Keratinocyte (primary cell): ENCODE data around the gene TP63. TPM values are rescaled to one million over a fixed set of nuclear protein-coding genes. Genes with fewer than 3 reads are reported as not detected.

ENCODE experiments used
- DNase-seq: peaks from one replicate; pipeline ENCODE4 v3.0.0-alpha.2; 2011; ENCODE audit warnings: low read depth, missing footprints, low spot score
- FAIRE-seq: peaks from 2 replicates; lab custom pipeline; 2011; peaks lifted over from hg19 to GRCh38; lab: Jason Lieb, UNC
- H2AFZ ChIP-seq: 2 replicates; pipeline ENCODE4 v1.6.0; 2012; ENCODE audit warnings: low read length, control low read depth, inconsistent platforms; ENCODE audit not compliant: control insufficient read depth
- H3K27ac ChIP-seq: 2 replicates; pipeline ENCODE4 v1.5.1; 2011; ENCODE audit warnings: low read length; ENCODE audit not compliant: control insufficient read depth, insufficient read depth
- H3K27me3 ChIP-seq: 3 replicates; pipeline ENCODE4 v1.6.0; 2011; ENCODE audit warnings: low read length; ENCODE audit not compliant: control insufficient read depth, insufficient read depth; ENCODE audit errors: extremely low read depth
- H3K36me3 ChIP-seq, 2 experiments: 2 replicates in 1 of 2; 3 replicates in 1 of 2; pipeline ENCODE4 v1.5.1; 2011; ENCODE audit warnings: low read length in 2 of 2, mild to moderate bottlenecking in 1 of 2; ENCODE audit not compliant: control insufficient read depth in 2 of 2, insufficient read depth in 2 of 2; ENCODE audit errors: extremely low read depth in 1 of 2
- H3K4me1 ChIP-seq: 3 replicates; pipeline ENCODE4 v1.5.1; 2011; ENCODE audit warnings: low read length; ENCODE audit not compliant: control insufficient read depth, insufficient read depth; ENCODE audit errors: extremely low read depth
- H3K4me2 ChIP-seq: 3 replicates; pipeline ENCODE4 v1.6.0; 2011; ENCODE audit warnings: low read depth, low read length; ENCODE audit not compliant: control insufficient read depth, insufficient read depth; ENCODE audit errors: extremely low read depth
- H3K4me3 ChIP-seq, 3 experiments: fragments of 200-600 bp in 1 of 3; sonication (generic) in 1 of 3; 2 replicates in 2 of 3; 3 replicates in 1 of 3; pipeline ENCODE4 v1.5.1; 2011 to 2016; ENCODE audit warnings: low read length in 3 of 3, mild to moderate bottlenecking in 3 of 3, control low read depth in 2 of 3, inconsistent platforms in 1 of 3, low read depth in 1 of 3, mixed read lengths in 1 of 3, mixed run types in 1 of 3, moderate library complexity in 1 of 3; ENCODE audit not compliant: control insufficient read depth in 2 of 3, insufficient read depth in 2 of 3; ENCODE audit errors: extremely low read depth in 1 of 3
- H3K79me2 ChIP-seq: 2 replicates; pipeline ENCODE4 v1.6.0; 2012; ENCODE audit warnings: low read length; ENCODE audit not compliant: control insufficient read depth, insufficient read depth
- H3K9ac ChIP-seq: 3 replicates; pipeline ENCODE4 v1.6.0; 2011; ENCODE audit warnings: low read length; ENCODE audit not compliant: control insufficient read depth, insufficient read depth; ENCODE audit errors: extremely low read depth
- H3K9me1 ChIP-seq: 3 replicates; pipeline ENCODE4 v1.6.0; 2011; ENCODE audit warnings: low read length; ENCODE audit not compliant: control insufficient read depth, insufficient read depth; ENCODE audit errors: extremely low read depth
- H3K9me3 ChIP-seq: 2 replicates; pipeline ENCODE4 v1.5.1; 2012; ENCODE audit warnings: low read depth, low read length; ENCODE audit not compliant: control insufficient read depth
- H4K20me1 ChIP-seq: 3 replicates; pipeline ENCODE4 v1.6.0; 2011; ENCODE audit warnings: low read length; ENCODE audit not compliant: control insufficient read depth, insufficient read depth; ENCODE audit errors: extremely low read depth
- EZH2 ChIP-seq: IDR thresholded peaks from one replicate; pipeline ENCODE4 v1.6.1; 2012; ENCODE audit warnings: inconsistent platforms, mild to moderate bottlenecking, low read length, moderate library complexity
- dilution Hi-C: fragments of 300-500 bp; cut with MboI; formaldehyde crosslinking; loops from one replicate; pipeline ENCODE4 v1.7.0; 2020; ENCODE audit warnings: low sequenced_read_pairs; ENCODE audit not compliant: extremely low pct_ligation_motif_present
- polyA minus RNA-seq, 3 experiments: library from RNA; depleted of rRNA, polyadenylated mRNA; stranded (reverse); fragments of >200 nt; gene quantifications; 1 replicate in 1 of 3; 2 replicates in 1 of 3; 3 replicates in 1 of 3; pipeline ENCODE4 v1.2.3, GENCODE V29; 2011
- polyA plus RNA-seq, 5 experiments: library from polyadenylated mRNA; depleted of rRNA in 3 of 5; stranded (reverse) in 3 of 5; stranded (forward) in 1 of 5; unstranded in 1 of 5; fragments of >200 nt; gene quantifications; 1 replicate in 1 of 5; 2 replicates in 3 of 5; 3 replicates in 1 of 5; pipeline versions ENCODE4 v1.2.1 to v1.2.3, GENCODE V29; 2011 to 2012; ENCODE audit warnings: missing spikeins in 2 of 5, low read depth in 1 of 5, low replicate concordance in 1 of 5
- TF ChIP-seq, protein P1 (sequence below), 3 experiments: IDR thresholded peaks in 1 of 3; conservative IDR thresholded peaks in 1 of 3; optimal IDR thresholded peaks in 1 of 3; 2 replicates in 2 of 3; 3 replicates in 1 of 3; pipeline versions ENCODE3 to v1.5.1; 2011; ENCODE audit warnings: low read length in 3 of 3, mild to moderate bottlenecking in 3 of 3, moderate library complexity in 2 of 3, control low read depth in 1 of 3, inconsistent platforms in 1 of 3; ENCODE audit not compliant: insufficient read depth in 2 of 3; ENCODE audit errors: extremely low read depth in 1 of 3

Gene TP63
- 183 to 225 TPM (median 214 TPM) in 3 replicates for polyA plus RNA-seq
- 74.0 TPM for polyA plus RNA-seq (2011; ENCODE audit: low read depth)
- 147 and 150 TPM in 2 replicates for polyA plus RNA-seq (2011; cell fraction: cytosol; rRNA removed)
- polyA plus RNA-seq (2011; cell fraction: nucleus; rRNA removed) = 205 and 240 TPM in 2 replicates
- 79.1 and 146 TPM in 2 replicates for polyA plus RNA-seq (2012; ENCODE audit: low replicate concordance)
- 366 to 406 TPM (median 369 TPM) in 3 replicates for polyA minus RNA-seq
- polyA minus RNA-seq (2011; cell fraction: cytosol; rRNA and poly(A)+ RNA removed) = 257 TPM
- polyA minus RNA-seq (2011; cell fraction: nucleus; rRNA and poly(A)+ RNA removed) = 251 and 386 TPM in 2 replicates

DNA sequence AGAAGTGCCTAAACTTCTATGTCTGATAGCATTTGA, at the start of gene TP63:
TSS of gene TP63 (plus strand) at position 17 of the 36 bp plus-strand sequence. CDS start 127 bp downstream, outside the sequence.
- H3K79me2 ChIP-seq = no peaks in the 10 kb centered on the region
- no peak within 1 kb of the TSS for H3K27ac ChIP-seq
- no peak within 1 kb of the TSS for H3K9ac ChIP-seq
- H4K20me1 ChIP-seq = no peaks in the 10 kb centered on the region
- H3K9me1 ChIP-seq = no peaks in the 10 kb centered on the region
- TF ChIP-seq, protein P1, sequence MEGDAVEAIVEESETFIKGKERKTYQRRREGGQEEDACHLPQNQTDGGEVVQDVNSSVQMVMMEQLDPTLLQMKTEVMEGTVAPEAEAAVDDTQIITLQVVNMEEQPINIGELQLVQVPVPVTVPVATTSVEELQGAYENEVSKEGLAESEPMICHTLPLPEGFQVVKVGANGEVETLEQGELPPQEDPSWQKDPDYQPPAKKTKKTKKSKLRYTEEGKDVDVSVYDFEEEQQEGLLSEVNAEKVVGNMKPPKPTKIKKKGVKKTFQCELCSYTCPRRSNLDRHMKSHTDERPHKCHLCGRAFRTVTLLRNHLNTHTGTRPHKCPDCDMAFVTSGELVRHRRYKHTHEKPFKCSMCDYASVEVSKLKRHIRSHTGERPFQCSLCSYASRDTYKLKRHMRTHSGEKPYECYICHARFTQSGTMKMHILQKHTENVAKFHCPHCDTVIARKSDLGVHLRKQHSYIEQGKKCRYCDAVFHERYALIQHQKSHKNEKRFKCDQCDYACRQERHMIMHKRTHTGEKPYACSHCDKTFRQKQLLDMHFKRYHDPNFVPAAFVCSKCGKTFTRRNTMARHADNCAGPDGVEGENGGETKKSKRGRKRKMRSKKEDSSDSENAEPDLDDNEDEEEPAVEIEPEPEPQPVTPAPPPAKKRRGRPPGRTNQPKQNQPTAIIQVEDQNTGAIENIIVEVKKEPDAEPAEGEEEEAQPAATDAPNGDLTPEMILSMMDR (optimal IDR thresholded peaks at IDR 0.05 in 1 of 3, IDR thresholded peaks at IDR 0.05 in 1 of 3, conservative IDR thresholded peaks at IDR 0.05 in 1 of 3; ENCODE audit: extremely low read depth in 1 of 3, insufficient read depth in 2 of 3, low read length in 3 of 3) = no peak
- TF ChIP-seq EZH2 = no peak
- dilution Hi-C loops = no loop called here
- no peaks in the 10 kb centered on the region for H3K27me3 ChIP-seq
- H3K4me1 ChIP-seq = no peaks in the 10 kb centered on the region
- FAIRE-seq (no peak), DNase-seq (no peak)
- H3K4me2 ChIP-seq = no peak within 1 kb of the TSS
- no peak within 1 kb of the TSS for H3K4me3 ChIP-seq
- no peaks in the 10 kb centered on the region for H3K9me3 ChIP-seq
- H2AFZ ChIP-seq = no peak within 1 kb of the TSS
- H3K36me3 ChIP-seq = no peaks in the 10 kb centered on the region

DNA sequence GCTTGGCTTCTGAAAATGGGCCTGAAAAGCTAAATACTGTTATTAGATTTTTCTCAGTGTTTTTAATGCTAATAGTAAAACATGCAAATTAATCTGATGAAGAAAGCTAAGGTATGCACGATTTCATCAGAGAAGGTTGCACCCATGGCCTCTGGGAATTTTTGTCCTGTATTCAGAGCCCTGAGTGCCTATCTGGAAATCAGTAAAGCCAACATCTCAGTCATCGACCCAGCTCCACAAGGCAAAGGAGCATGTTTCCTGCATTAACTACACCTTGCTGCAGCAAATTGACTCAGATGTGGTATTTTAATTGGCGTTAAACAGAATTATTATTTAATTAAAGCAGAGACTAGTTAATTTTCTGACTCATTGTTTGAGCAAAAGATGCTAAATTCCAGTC, 49.0 kb upstream of the TP63 start:
- FAIRE-seq = peak; percentile 64
- dilution Hi-C loops = no loop called here
- Histone ChIP-seq H3K4me1 (peaks cover 38% of the 10 kb centered on the region), H3K4me3 (no peak overlapping the region), H4K20me1 (no peaks in the 10 kb centered on the region), H3K27ac (no peak overlapping the region), H3K9me3 (no peaks in the 10 kb centered on the region), H3K4me2 (no peak overlapping the region), H2AFZ (no peak overlapping the region), H3K9me1 (no peaks in the 10 kb centered on the region), H3K27me3 (no peaks in the 10 kb centered on the region), H3K36me3 (no peaks in the 10 kb centered on the region), H3K9ac (no peak overlapping the region), H3K79me2 (no peaks in the 10 kb centered on the region)
- DNase-seq = no peak
- TF ChIP-seq, protein P1 (optimal IDR thresholded peaks at IDR 0.05 in 1 of 3, IDR thresholded peaks at IDR 0.05 in 1 of 3, conservative IDR thresholded peaks at IDR 0.05 in 1 of 3; ENCODE audit: extremely low read depth in 1 of 3, insufficient read depth in 2 of 3, low read length in 3 of 3) = no peak
- TF ChIP-seq EZH2 = no peak
